K562 (cell line): ENCODE results near the gene ARHGEF1. TPM values are rescaled to one million over a fixed set of nuclear protein-coding genes. Genes with fewer than 3 reads are reported as not detected.

Experiments used
- BMI1 ChIP-seq: fragments of 150-350 bp; IDR thresholded peaks from 2 replicates; pipeline ENCODE4 v1.6.1; 2014; ENCODE audit warnings: low read length
- CCAR2 ChIP-seq: fragments of 200-400 bp; formaldehyde crosslinking; IDR thresholded peaks from 2 replicates; pipeline ENCODE4 v1.6.1; 2017; ENCODE audit warnings: mild to moderate bottlenecking, low read depth, low read length
- EGR1 ChIP-seq: fragments of 450-650 bp; conservative IDR thresholded peaks from 2 replicates; pipeline ENCODE4 v1.6.1; 2017; ENCODE audit warnings: mild to moderate bottlenecking
- ETS2 ChIP-seq: IDR thresholded peaks from 2 replicates; pipeline ENCODE4 v1.6.1; 2016; ENCODE audit warnings: borderline replicate concordance, missing genetic modification characterization, mild to moderate bottlenecking, moderate library complexity, missing compliant biosample characterization; ENCODE audit not compliant: poor library complexity, severe bottlenecking
- FIP1L1 ChIP-seq: fragments of 200-400 bp; formaldehyde crosslinking; IDR thresholded peaks from 2 replicates; pipeline ENCODE4 v1.6.1; 2018; ENCODE audit warnings: mild to moderate bottlenecking, low read depth, low read length; ENCODE audit not compliant: poor library complexity, severe bottlenecking
- GATAD2A ChIP-seq: fragments of 450-650 bp; IDR thresholded peaks from 2 replicates; pipeline ENCODE4 v1.6.1; 2017
- MECOM ChIP-seq: fragments of 250-450 bp; sonication (Bioruptor Pico); IDR thresholded peaks from 2 replicates; pipeline ENCODE4 v1.8.0; 2022; ENCODE audit warnings: inconsistent platforms
- MYC ChIP-seq, 2 experiments: fragments of 250-450 bp in 1 of 2; sonication (Bioruptor Pico) in 1 of 2; IDR thresholded peaks; 2 replicates each; pipeline versions ENCODE4 v1.5.1 to v1.6.1; 2012 to 2021; ENCODE audit warnings: low read depth in 2 of 2, borderline replicate concordance in 1 of 2, improper control_type of control experiment in 1 of 2, low read length in 1 of 2, mild to moderate bottlenecking in 1 of 2, moderate library complexity in 1 of 2
- NFRKB ChIP-seq: fragments of 450-650 bp; IDR thresholded peaks from 2 replicates; pipeline ENCODE4 v1.6.1; 2016; ENCODE audit warnings: low read depth
- POLR2G ChIP-seq: fragments of 200-400 bp; formaldehyde crosslinking; IDR thresholded peaks from 2 replicates; pipeline ENCODE4 v1.6.1; 2017; ENCODE audit warnings: low read depth, mild to moderate bottlenecking, antibody characterized with exemption, low read length, moderate library complexity
- SMAD2 ChIP-seq: fragments of 150-350 bp; IDR thresholded peaks from 2 replicates; pipeline ENCODE4 v1.6.1; 2014; ENCODE audit warnings: low read depth, mild to moderate bottlenecking, low read length
- ZNF785 ChIP-seq: fragments of 250-450 bp; sonication (Bioruptor Pico); IDR thresholded peaks from 2 replicates; pipeline ENCODE4 v1.4.0; 2020; ENCODE audit warnings: mild to moderate bottlenecking
- polyA plus RNA-seq, 8 experiments: library from polyadenylated mRNA; depleted of rRNA in 4 of 8; stranded (reverse) in 5 of 8; unstranded in 3 of 8; fragments of >200 nt; fragmentation: Nextera tagmentation in 2 of 8; fragmentation: Illumina TruSeq in 1 of 8; extraction: Ambion mirVana in 2 of 8; extraction: Trizol in 1 of 8; gene quantifications; 2 replicates each; pipeline versions ENCODE4 v1.2.1 to v1.2.3, GENCODE V29; 2011 to 2014; ENCODE audit warnings: inconsistent platforms in 1 of 8, missing spikeins in 1 of 8
- total RNA-seq, 7 experiments: library from RNA; depleted of rRNA in 6 of 7; stranded (reverse); fragments of >200 nt in 6 of 7; fragmentation: Illumina TruSeq in 2 of 7; extraction: Trizol in 2 of 7; gene quantifications; 2 replicates each; pipeline versions ENCODE4 v1.2.1 to v1.2.3, GENCODE V29; 2011 to 2021; ENCODE audit warnings: low replicate concordance in 1 of 7
- TF ChIP-seq, protein P1 (sequence below): fragments of 450-650 bp; formaldehyde crosslinking; IDR thresholded peaks from 2 replicates; pipeline ENCODE4 v1.4.0; 2020; ENCODE audit warnings: mild to moderate bottlenecking, moderate library complexity
- TF ChIP-seq, protein P2 (sequence below), 2 experiments: fragments of 150-350 bp in 1 of 2; IDR thresholded peaks; 2 replicates each; pipeline ENCODE4 v1.6.1; 2012 to 2016; ENCODE audit warnings: low read depth in 2 of 2, low read length in 2 of 2, mild to moderate bottlenecking in 1 of 2, moderate library complexity in 1 of 2
- TF ChIP-seq, protein P3 (sequence below): fragments of 250-450 bp; sonication (Bioruptor Pico); IDR thresholded peaks from 2 replicates; pipeline ENCODE4 v1.4.0; 2020; ENCODE audit warnings: mild to moderate bottlenecking
- TF ChIP-seq, protein P4 (sequence below): fragments of 450-650 bp; IDR thresholded peaks from 2 replicates; pipeline ENCODE4 v1.6.1; 2018; ENCODE audit warnings: mild to moderate bottlenecking, low read depth; ENCODE audit not compliant: partially characterized antibody
- TF ChIP-seq, protein P5 (sequence below): fragments of 250-450 bp; sonication (Bioruptor Pico); IDR thresholded peaks from 2 replicates; pipeline ENCODE4 v1.8.0; 2022; ENCODE audit warnings: moderate library complexity, mild to moderate bottlenecking, inconsistent platforms

The ARHGEF1 gene
- total and polyA plus RNA-seq, 9 of the 15 experiments (the other 6 are each of a cell fraction or from before 2014, with no cell fraction given): 1.9 to 149 (median 29.8) TPM

DNA sequence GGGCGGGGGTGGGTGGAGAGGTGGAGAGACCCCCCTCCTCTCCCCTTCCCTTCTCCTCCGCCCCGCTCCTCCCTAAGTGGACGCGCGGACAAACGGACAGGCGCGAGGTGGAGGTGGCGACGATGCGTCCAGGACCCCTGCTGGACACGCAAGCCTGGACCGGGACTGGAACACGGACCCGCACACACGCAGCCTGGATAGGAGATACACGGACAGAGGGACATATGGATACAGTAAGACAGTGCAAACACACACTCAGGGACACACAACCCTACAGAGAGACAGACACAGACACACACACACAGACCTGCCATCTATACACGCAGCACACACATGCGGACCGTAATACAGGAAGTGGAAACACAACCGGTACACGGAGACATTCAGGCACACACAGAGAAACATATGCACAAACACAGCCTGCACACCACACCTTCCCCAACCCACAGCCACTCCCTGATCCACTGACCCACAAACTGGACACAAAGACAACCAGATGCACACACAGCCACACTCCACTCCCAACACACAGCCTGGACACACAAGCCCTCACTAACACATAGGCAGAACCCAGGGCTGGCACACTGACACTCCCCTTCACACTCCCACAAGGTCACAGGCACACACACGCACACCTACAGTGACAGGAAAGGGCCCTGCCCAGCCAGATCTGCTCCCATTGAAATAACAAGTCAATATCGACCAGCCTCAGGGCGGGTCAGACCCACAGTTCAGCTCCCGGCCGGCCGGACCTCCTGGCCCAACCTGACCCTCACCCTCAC is 46.0 kb downstream of the ARHGEF1 start (continued):
- TF ChIP-seq, protein P1, sequence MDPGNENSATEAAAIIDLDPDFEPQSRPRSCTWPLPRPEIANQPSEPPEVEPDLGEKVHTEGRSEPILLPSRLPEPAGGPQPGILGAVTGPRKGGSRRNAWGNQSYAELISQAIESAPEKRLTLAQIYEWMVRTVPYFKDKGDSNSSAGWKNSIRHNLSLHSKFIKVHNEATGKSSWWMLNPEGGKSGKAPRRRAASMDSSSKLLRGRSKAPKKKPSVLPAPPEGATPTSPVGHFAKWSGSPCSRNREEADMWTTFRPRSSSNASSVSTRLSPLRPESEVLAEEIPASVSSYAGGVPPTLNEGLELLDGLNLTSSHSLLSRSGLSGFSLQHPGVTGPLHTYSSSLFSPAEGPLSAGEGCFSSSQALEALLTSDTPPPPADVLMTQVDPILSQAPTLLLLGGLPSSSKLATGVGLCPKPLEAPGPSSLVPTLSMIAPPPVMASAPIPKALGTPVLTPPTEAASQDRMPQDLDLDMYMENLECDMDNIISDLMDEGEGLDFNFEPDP (CRISPR knock-in tag): no peak
- TF ChIP-seq CCAR2 (no peak), EGR1 (0 out of 2 replicates have a peak, but pooled peaks have one; percentile 3), BMI1 (no peak), ETS2 (tag) (no peak), MECOM (CRISPR knock-in tag) (no peak), SMAD2 (no peak), GATAD2A (peak; percentile 62), POLR2G (peak; percentile 61; the same call in 1 of the 2 replicates), NFRKB (0 out of 2 replicates have a peak, but pooled peaks have one; percentile 72), FIP1L1 (no peak), ZNF785 (CRISPR knock-in tag) (no peak), MYC (IDR thresholded peaks at IDR 0.05; ENCODE audit: low read depth, low read length) (peak; percentile 38; the same call in 1 of the 2 replicates), MYC (CRISPR knock-in tag; IDR thresholded peaks at IDR 0.05; ENCODE audit: borderline replicate concordance, low read depth) (no peak)
- TF ChIP-seq, protein P2, sequence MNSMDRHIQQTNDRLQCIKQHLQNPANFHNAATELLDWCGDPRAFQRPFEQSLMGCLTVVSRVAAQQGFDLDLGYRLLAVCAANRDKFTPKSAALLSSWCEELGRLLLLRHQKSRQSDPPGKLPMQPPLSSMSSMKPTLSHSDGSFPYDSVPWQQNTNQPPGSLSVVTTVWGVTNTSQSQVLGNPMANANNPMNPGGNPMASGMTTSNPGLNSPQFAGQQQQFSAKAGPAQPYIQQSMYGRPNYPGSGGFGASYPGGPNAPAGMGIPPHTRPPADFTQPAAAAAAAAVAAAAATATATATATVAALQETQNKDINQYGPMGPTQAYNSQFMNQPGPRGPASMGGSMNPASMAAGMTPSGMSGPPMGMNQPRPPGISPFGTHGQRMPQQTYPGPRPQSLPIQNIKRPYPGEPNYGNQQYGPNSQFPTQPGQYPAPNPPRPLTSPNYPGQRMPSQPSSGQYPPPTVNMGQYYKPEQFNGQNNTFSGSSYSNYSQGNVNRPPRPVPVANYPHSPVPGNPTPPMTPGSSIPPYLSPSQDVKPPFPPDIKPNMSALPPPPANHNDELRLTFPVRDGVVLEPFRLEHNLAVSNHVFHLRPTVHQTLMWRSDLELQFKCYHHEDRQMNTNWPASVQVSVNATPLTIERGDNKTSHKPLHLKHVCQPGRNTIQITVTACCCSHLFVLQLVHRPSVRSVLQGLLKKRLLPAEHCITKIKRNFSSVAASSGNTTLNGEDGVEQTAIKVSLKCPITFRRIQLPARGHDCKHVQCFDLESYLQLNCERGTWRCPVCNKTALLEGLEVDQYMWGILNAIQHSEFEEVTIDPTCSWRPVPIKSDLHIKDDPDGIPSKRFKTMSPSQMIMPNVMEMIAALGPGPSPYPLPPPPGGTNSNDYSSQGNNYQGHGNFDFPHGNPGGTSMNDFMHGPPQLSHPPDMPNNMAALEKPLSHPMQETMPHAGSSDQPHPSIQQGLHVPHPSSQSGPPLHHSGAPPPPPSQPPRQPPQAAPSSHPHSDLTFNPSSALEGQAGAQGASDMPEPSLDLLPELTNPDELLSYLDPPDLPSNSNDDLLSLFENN (IDR thresholded peaks at IDR 0.05; ENCODE audit: low read depth in 2 of 2, low read length in 2 of 2): no peak
- TF ChIP-seq, protein P3, sequence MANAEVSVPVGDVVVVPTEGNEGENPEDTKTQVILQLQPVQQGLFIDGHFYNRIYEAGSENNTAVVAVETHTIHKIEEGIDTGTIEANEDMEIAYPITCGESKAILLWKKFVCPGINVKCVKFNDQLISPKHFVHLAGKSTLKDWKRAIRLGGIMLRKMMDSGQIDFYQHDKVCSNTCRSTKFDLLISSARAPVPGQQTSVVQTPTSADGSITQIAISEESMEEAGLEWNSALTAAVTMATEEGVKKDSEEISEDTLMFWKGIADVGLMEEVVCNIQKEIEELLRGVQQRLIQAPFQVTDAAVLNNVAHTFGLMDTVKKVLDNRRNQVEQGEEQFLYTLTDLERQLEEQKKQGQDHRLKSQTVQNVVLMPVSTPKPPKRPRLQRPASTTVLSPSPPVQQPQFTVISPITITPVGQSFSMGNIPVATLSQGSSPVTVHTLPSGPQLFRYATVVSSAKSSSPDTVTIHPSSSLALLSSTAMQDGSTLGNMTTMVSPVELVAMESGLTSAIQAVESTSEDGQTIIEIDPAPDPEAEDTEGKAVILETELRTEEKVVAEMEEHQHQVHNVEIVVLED (CRISPR knock-in tag): no peak
- TF ChIP-seq, protein P4, sequence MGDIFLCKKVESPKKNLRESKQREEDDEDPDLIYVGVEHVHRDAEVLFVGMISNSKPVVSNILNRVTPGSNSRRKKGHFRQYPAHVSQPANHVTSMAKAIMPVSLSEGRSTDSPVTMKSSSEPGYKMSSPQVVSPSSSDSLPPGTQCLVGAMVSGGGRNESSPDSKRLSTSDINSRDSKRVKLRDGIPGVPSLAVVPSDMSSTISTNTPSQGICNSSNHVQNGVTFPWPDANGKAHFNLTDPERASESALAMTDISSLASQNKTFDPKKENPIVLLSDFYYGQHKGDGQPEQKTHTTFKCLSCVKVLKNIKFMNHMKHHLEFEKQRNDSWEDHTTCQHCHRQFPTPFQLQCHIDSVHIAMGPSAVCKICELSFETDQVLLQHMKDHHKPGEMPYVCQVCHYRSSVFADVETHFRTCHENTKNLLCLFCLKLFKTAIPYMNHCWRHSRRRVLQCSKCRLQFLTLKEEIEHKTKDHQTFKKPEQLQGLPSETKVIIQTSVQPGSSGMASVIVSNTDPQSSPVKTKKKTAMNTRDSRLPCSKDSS: no peak
- TF ChIP-seq, protein P5, sequence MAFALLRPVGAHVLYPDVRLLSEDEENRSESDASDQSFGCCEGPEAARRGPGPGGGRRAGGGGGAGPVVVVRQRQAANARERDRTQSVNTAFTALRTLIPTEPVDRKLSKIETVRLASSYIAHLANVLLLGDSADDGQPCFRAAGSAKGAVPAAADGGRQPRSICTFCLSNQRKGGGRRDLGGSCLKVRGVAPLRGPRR (CRISPR knock-in tag): no peak
